Memory B cell (primary cell): ENCODE data around the gene KIAA0513.
"Not testable (repeated sequence)": the region's sequence is repeated elsewhere in the genome, so short reads cannot be mapped to it uniquely, and the experiment has no call there.

Experiments used
- ATAC-seq: fragments of 150-1000 bp; cut with Tn5 transposase; 2 replicates; pipeline ENCODE4 v1.10.0; 2021; ENCODE audit warnings: low read depth, mild to moderate bottlenecking, moderate library complexity
- DNase-seq, 2 donors: peaks; one replicate each; pipeline ENCODE4 v3.0.0; 2022; ENCODE audit warnings: low spot score in 2 of 2
- H3K27ac Mint-ChIP-seq: one replicate; pipeline ENCODE4 v1.8.0; 2022; ENCODE audit warnings: mild to moderate bottlenecking, moderate library complexity, mixed read lengths
- H3K27me3 Mint-ChIP-seq: one replicate; pipeline ENCODE4 v1.8.0; 2022; ENCODE audit warnings: mixed read lengths
- H3K36me3 Mint-ChIP-seq: one replicate; pipeline ENCODE4 v1.8.0; 2022; ENCODE audit warnings: mild to moderate bottlenecking, mixed read lengths
- H3K4me1 Mint-ChIP-seq: one replicate; pipeline ENCODE4 v1.8.0; 2022; ENCODE audit warnings: mixed read lengths
- H3K4me3 Mint-ChIP-seq: one replicate; pipeline ENCODE4 v1.8.0; 2022; ENCODE audit warnings: mild to moderate bottlenecking, moderate library complexity, mixed read lengths
- H3K9me3 Mint-ChIP-seq: one replicate; pipeline ENCODE4 v1.8.0; 2022; ENCODE audit warnings: mixed read lengths

The KIAA0513 gene

DNA sequence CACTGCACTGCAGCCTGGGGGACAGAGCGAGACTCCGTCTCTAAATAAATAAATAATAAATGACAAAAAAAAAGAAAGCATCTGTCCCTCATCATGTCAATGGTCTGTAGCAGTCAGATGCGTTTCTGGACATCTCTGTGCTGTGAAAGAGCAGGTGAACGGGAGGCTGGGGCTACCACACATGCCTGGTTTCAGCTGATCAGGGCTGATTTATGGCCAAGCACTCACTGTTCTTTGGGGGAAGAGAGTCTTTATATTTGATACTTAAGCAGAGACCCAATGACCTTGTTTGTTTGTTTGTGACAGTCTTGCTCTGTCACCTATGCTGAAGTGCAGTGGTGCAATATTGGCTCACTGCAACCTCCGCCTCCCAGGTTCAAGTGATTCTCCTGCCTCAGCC is 17.5 kb downstream of the KIAA0513 start:
- no peak for DNase-seq
- no peak for ATAC-seq
- no peaks in the 10 kb centered on the region for H3K9me3 Mint-ChIP-seq
- H3K4me1 Mint-ChIP-seq, result no peaks in the 10 kb centered on the region
- H3K27me3 Mint-ChIP-seq, result peaks cover 6% of the 10 kb centered on the region
- no peak overlapping the region for H3K4me3 Mint-ChIP-seq
- H3K27ac Mint-ChIP-seq, result no peak overlapping the region
- no peaks in the 10 kb centered on the region for H3K36me3 Mint-ChIP-seq

DNA sequence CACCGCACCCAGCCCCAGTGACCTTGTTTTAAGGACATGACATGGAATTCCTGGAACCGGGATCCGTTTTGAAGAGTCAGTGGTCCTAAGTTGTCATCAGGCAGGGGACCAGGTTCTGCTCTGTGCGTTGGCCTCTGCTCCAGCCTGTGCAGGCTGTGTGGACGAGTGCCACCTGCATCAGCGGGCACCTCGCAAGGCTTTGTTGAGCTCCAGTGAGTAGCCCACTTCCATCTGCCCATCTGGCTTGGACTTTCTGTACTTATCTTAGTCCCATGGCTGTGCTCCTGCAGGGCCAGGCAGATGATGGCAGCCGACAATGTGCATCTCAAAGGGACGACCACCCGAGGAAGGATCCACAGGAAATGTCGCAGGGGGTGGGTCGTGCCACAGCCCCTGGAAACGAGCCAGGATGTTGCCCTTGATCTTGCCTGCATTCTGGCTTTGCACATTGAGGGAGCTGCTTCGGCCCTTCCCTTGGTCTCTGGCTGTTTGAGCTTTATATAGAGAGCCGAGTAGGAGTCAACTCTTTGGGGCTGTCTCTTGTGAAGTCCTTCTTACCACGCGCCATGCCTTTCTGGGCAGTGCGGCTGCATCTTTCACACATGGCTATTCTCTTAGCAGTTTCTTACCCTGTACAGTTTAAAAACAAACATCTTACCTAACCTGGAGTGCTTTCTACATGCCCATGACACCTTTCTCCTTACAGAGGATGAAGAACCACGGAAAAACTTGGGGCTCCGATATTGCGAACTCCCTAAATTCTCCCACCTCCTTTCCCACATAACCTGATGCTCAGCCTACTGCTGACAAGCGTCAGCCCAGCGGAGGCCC is 18.3 kb downstream of the KIAA0513 start:
- no peak for DNase-seq
- peaks cover 5% of the 10 kb centered on the region for H3K4me1 Mint-ChIP-seq
- no peaks in the 10 kb centered on the region for H3K36me3 Mint-ChIP-seq
- H3K27ac Mint-ChIP-seq, result no peak overlapping the region
- H3K4me3 Mint-ChIP-seq, result no peak overlapping the region
- no peaks in the 10 kb centered on the region for H3K9me3 Mint-ChIP-seq
- ATAC-seq, result no peak
- peaks cover 8% of the 10 kb centered on the region for H3K27me3 Mint-ChIP-seq

DNA sequence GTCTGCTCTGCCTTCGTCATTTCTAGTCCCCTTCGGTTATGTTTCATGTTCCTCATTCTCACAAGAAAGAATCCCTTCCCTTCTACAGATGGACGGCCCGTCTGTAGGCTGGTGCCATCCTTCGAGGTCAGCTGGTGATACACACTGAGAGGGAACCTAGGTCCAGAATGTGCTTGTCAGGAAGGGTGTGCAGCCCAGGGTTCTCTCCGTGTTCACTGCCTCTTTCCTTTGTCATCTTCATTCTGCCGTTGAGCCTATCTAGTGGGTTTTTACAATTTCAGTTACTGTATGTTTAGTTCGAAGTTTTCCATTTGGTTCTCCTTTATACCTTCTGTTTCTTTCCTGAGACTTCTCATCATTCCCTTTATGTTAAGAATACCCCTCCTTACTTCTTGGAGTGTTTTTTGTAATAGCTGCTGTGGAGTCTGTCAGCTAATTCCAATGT is 18.9 kb downstream of the KIAA0513 start:
- Mint-ChIP-seq H3K4me1 (peaks cover 5% of the 10 kb centered on the region), H3K9me3 (no peaks in the 10 kb centered on the region), H3K4me3 (no peak overlapping the region), H3K36me3 (no peaks in the 10 kb centered on the region), H3K27ac (no peak overlapping the region), H3K27me3 (peaks cover 9% of the 10 kb centered on the region)
- DNase-seq (no peak), ATAC-seq (no peak)

DNA sequence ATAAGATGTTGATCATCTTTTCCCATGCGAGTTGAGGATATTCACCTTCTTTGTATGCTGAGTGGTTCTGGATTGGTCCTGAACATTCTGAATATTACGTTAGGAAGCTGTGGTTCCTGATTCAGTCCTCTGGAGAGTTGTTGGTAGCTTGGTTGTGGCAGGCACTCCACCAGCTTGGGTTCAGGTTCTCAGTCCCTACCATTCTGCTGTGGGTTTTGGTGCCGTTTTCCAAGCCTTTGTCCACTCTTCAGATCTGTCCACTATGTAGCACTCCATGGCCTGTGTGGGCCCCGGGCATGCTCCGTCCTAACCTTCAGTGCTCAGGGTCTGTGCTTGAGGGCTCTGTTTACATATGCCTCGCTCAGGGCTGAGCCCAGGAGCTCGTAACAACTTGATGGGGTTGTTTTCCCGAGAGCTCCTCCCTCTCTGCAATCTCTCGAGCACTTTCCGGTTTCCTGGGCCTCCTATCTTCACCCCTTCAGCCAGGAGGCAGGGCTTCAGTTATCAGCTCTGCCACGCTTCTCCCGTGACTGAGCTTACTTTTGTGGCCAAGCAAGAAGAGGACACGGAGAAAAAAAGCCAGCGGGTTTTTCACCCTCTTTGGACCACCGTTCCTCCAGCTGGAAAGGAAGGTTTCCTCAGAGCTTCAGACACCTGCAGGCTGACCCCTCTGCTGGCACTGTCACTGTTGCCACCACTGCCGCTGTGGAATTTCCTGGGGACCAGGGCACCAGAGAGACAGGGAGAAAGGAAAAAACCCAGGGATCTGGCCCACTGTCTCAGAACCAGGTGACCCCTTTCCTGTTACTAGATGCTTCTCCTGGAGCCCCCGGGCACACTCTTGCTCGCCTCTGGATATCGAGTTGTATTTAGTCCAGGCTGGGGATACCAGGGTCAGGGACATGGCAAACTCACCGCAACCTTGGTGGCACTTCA is 19.6 kb downstream of the KIAA0513 start:
- Mint-ChIP-seq H3K4me3 (no peak overlapping the region), H3K36me3 (no peaks in the 10 kb centered on the region), H3K9me3 (no peaks in the 10 kb centered on the region), H3K4me1 (peaks cover 5% of the 10 kb centered on the region), H3K27me3 (peaks cover 10% of the 10 kb centered on the region), H3K27ac (no peak overlapping the region)
- ATAC-seq (no peak), DNase-seq (no peak)

DNA sequence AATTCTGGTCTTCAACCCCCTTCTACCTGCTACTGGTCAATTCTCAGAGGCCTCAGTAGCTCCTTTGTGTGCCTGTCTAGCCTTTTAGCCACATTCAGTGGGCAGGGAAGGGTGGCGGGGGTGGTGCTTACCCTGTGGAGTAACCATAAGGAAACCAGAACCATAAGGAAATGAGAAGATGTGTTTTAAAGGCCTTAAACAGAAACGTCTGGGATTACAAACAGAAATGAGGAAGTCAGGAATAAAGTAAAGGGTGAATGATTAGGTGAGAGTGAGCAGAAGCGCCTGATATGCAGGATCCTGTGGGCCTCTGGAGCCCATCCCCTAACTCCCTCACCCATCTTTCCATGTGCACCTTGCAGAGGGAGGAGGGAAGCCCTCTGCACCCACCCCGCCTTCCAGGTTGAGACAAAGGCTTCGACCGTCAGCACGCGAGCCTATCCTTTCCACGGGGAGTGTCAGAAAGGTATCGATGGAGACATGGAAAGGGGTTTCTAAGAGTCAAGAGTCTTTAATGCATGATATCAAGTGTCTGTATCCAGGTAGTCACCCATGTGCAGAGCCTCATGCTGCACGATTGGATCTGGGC is 20.4 kb downstream of the KIAA0513 start:
- ATAC-seq (no peak), DNase-seq (no peak)
- peaks cover 10% of the 10 kb centered on the region for H3K27me3 Mint-ChIP-seq
- H3K9me3 Mint-ChIP-seq, result no peaks in the 10 kb centered on the region
- H3K4me1 Mint-ChIP-seq, result peaks cover 5% of the 10 kb centered on the region
- H3K4me3 Mint-ChIP-seq, result no peak overlapping the region
- H3K27ac Mint-ChIP-seq, result no peak overlapping the region
- no peaks in the 10 kb centered on the region for H3K36me3 Mint-ChIP-seq

DNA sequence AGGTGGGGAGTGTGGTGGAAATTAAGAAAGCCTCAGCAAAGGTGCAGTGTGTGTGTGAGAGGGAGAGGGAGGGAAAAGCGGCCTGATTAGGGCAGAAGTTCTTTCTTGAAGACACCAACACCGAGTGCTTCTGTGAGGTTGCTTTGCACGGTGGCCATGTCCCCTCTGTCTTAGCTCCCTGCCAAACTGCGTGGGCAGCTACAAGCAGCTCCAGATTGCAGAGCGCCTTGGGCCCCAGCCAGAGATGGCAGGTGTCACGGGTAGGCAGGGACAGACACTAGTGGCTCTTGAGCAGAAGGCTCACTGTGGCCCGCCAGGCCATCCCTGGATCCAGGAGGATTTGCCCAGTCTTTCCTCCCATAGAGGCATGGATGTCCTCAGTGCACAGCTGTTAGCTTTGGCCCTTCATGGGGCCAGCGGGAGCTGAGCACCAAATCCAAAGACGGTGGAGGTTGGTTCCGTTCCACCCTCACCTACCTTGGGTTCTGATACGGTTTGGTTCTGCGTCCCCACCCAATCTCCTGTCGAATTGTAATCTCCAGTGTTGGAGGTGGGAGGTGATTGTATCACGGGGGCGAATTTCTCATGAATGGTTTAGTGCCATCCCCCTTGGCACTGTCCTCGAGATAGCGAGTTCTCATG is 21.4 kb downstream of the KIAA0513 start:
- DNase-seq (no peak), ATAC-seq (no peak)
- no peak overlapping the region for H3K27ac Mint-ChIP-seq
- H3K4me1 Mint-ChIP-seq, result peaks cover 5% of the 10 kb centered on the region
- H3K9me3 Mint-ChIP-seq, result no peaks in the 10 kb centered on the region
- peaks cover 10% of the 10 kb centered on the region for H3K27me3 Mint-ChIP-seq
- H3K4me3 Mint-ChIP-seq, result no peak overlapping the region
- H3K36me3 Mint-ChIP-seq, result no peaks in the 10 kb centered on the region

DNA sequence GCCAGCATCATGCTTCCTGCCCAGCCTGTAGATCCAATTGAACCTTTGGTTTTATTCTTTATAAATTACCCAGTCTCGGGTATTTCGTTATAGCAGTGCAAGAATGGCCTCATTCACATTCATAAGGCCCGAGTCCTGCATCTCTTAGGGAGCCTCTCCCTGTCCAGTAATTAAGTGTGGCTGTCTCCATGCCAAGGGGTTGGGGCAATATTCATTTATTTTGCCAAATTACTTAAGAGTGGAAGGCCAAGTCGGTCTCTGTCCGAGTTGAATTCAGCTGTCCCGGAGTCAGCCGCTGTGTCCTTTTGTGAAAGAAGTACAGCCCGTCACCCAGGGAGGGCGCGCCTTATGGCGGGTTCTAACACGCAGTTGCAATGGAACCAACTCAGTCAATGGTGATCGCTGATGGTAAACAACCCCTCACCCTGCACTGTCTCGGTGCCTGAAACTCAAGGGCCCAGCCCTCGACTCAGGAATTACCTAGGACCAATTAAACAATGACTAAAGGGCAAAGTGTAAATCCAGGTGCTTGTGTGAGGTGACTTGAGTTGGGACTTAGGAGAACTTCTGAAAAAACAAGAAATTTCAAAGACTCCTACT is 22.2 kb downstream of the KIAA0513 start:
- no peaks in the 10 kb centered on the region for H3K9me3 Mint-ChIP-seq
- ATAC-seq (no peak), DNase-seq (no peak)
- no peaks in the 10 kb centered on the region for H3K36me3 Mint-ChIP-seq
- H3K4me1 Mint-ChIP-seq, result peaks cover 5% of the 10 kb centered on the region
- H3K27ac Mint-ChIP-seq, result no peak overlapping the region
- peaks cover 10% of the 10 kb centered on the region for H3K27me3 Mint-ChIP-seq
- no peak overlapping the region for H3K4me3 Mint-ChIP-seq

DNA sequence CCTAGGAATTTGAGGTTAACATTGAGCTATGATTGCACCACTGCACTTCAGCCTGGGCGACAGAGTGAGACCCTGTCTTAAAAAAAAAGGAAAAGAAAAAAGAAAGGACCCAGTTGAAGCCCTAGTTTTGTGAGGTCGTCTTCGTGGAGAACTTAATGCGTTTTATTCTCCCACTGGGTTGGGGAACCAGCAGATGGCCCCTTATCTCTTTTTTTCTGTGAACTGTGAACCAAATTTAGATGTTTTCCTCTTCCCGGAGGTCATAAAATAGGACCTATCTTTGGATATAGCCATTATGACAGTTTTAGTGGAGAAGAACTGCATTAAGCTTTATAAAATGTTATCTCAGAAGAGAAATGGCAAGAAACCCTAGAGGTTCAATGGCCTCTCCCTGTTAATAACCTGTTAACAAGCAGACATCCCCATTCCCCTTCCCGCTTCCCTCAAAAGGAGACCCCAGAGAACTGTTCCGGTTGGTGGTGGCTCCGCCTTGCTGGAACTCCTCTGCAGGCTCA is 23.5 kb downstream of the KIAA0513 start:
- Mint-ChIP-seq H3K4me3 (no peak overlapping the region), H3K27me3 (peaks cover 10% of the 10 kb centered on the region), H3K4me1 (peaks cover 16% of the 10 kb centered on the region), H3K9me3 (no peaks in the 10 kb centered on the region), H3K36me3 (no peaks in the 10 kb centered on the region), H3K27ac (no peak overlapping the region)
- ATAC-seq, result no peak
- DNase-seq, result no peak

DNA sequence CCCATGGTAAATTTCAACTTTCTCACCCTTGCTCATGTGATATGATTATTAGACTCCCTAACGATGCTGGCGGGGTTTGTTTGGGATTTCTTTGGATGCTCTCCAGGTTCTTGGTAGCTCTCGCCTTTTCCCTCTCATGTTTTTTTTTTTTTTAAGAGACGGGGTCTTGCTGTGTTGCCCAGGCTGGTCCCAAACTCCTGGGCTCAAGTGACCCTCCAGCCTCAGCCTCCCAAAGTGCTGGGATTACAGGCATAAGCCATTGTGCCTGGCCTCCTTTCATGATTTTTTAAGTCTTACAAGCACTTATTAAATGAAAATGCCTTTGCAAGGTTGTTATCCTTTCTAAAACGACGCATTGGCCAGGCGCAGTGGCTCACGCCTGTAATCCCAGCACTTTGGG is 24.1 kb downstream of the KIAA0513 start:
- Mint-ChIP-seq H3K4me1 (peaks cover 22% of the 10 kb centered on the region), H3K36me3 (no peaks in the 10 kb centered on the region), H3K9me3 (no peaks in the 10 kb centered on the region), H3K4me3 (no peak overlapping the region), H3K27me3 (peaks cover 8% of the 10 kb centered on the region), H3K27ac (no peak overlapping the region)
- no peak for DNase-seq
- ATAC-seq, result no peak

DNA sequence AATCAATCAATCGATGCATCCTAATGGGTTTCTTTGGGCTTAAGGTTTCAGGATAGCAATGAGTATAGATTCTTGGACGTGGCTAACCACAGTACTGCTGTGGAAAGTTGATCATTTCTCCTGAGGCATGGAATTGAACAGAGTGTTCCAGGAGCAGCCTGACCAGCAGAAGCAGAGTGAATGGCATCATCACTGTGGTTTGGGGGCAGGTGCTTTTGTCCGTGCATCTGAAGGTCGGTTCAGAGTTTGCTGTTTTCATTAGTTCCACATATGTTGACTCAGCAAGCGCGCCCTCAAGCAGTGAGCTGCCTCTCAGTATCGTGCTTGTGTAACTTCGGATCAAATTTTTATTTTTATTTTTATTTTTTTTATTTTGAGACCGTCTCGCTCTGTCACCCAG is 24.9 kb downstream of the KIAA0513 start:
- no peak for ATAC-seq
- Mint-ChIP-seq H3K36me3 (no peaks in the 10 kb centered on the region), H3K27me3 (peaks cover 8% of the 10 kb centered on the region), H3K4me3 (no peak overlapping the region), H3K9me3 (no peaks in the 10 kb centered on the region), H3K4me1 (peaks cover 29% of the 10 kb centered on the region), H3K27ac (no peak overlapping the region)
- no peak for DNase-seq

DNA sequence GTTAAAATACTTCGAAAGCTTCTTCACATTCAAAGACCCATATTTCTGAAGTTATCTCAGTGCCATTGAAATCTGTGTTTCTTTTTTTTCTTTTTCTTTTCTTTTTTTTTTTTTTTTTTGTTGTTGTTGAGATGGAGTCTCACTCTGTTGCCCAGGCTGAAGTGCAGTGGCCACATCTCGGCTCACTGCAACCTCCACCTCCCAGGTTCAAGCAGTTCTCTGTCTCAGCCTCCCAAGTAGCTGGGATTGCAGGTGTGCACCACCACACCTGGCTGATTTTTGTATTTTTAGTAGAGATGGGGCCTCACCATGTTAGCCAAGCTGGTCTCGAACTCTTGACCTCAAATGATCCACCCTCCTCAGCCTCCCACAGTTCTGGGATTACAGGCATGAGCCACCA is 26.7 kb downstream of the KIAA0513 start:
- not testable (repeated sequence) for H3K4me3 Mint-ChIP-seq, H3K27me3 Mint-ChIP-seq, ATAC-seq, H3K27ac Mint-ChIP-seq, H3K36me3 Mint-ChIP-seq, H3K9me3 Mint-ChIP-seq, DNase-seq
- peaks cover 37% of the 10 kb centered on the region for H3K4me1 Mint-ChIP-seq

DNA sequence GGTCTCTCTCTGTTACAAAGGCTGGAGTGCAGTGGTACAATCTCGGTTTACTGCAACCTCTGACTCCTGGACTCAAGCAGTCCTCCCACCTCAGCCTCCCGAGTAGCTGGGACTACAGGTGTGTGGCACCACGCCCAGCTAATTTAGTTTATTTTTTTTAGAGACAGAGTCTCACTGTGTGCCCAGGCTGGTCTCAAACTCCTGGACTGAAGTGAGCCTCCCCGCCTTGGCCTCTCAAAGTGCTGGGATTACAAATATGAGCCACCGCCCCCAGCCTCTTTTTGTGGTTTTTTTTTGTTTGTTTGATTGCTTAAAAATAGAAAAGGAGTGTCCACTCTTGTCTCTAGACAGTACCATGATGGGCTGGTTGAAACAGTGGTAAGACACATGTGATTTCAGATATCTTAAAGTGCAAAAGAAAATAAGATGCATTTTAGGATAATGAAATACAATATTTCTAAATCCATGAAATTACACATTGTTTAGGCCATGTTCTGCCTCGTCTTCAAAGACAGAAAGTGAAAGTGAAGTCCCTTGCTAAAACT is 27.4 kb downstream of the KIAA0513 start:
- H3K36me3 Mint-ChIP-seq, result no peaks in the 10 kb centered on the region
- H3K4me1 Mint-ChIP-seq, result peaks cover 37% of the 10 kb centered on the region
- peak overlapping the region; percentile 63 for H3K4me3 Mint-ChIP-seq
- H3K27me3 Mint-ChIP-seq, result peaks cover 4% of the 10 kb centered on the region
- no peaks in the 10 kb centered on the region for H3K9me3 Mint-ChIP-seq
- DNase-seq, result no peak
- peak overlapping the region; percentile 64 for H3K27ac Mint-ChIP-seq
- no peak for ATAC-seq
